NK-92 (cell line): ENCODE data around the gene FREM2.

Source experiments
- DNase-seq: peaks from one replicate; lab custom pipeline; 2025; ENCODE audit not compliant: unreplicated experiment; lab: John Stamatoyannopoulos, UW

Gene FREM2

DNA sequence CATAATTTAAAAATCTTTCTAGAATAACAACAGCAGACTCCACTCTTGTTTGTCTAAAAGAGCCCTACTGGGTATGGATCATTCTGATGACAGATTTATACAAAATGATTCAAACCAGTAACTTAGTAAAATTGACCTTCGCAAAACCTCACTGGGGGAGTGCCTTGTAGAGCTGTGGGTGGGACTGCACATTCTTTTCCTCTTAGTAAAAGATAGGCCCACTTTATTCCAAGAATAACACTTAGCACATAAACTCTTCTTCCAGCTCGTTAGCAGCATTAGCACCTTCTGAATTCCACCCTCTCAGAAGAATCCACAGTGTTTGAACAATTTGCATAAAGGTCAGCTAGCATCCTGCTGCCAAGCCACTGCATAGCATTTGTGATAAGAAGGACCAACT is 196.9 kb downstream of the FREM2 start:
- DNase-seq = no peak

DNA sequence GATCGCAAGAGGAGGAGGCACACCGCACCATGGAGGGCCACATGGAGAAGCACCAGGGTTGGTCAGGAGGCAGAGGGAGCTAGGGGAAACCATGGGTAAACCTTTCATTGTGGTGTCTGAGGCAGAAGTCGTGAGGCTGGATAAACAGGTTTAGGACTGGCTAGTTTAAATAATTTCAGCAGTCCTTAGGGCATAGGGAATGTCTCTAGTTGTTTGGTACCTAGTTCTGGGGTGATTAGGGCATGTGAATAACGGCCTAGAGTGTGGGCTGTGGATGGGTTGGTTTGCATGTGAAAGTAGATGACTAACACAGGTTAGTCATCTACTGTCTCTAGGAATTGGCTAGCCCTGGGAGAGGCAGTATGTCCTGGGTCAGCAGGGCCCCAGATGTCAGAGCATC is 201.4 kb downstream of the FREM2 start:
- no peak for DNase-seq

DNA sequence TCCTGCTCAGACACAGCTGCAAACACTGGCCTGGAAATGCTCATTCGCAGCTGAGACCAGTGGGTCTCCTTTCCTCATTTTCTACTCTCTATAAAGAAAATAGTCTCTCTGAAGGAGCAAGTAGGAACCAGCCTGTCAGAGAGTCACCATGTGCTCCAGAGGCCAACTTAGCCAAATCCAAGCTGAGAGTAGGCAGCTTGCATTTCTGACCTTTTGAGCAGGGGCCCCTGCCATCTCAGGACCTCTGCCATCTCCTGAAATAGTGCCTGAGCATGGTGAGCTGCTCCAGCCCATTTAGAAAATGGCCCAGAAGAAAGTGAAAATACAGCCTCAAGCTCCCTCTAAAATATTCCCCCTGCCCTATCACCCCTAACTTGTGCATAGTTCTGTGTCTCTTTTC is 208.2 kb downstream of the FREM2 start:
- DNase-seq = no peak

DNA sequence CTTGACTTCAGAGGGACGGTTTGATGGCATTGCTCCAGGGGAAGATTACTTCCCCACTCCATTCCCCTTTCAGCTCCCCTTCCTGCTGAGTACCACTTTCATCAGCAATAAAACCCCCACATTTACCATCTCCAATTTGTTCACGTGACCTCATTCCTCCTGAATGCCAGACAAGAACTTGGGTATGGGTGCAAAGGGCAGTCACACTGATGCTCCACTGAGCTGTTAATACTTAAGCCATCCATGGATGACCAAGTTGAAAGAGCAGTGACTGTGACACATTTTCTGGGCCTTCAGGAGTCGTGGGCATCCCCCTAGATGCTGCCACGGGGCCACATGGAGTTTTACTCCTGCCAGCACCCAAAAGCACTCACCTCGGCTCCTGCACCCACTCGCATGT is 210.6 kb downstream of the FREM2 start:
- no peak for DNase-seq

DNA sequence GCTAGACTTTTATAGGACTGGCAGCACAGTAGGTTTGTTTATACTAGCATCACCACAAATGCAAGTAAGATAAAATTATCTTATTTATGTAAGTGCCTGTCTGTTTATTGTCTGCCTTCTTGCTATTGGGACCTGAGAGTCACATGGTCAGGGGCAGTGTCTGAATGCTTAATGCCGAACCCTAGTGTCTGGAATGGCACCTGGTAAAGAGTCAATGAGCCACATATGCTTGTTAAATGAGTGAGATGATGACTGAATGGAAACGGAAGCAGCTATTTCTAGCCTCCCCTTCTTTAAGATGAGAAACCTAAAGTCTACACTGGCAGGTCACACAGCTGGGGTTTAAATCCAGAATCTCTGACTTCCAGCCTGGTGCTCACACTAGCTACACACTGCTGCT is 211.6 kb downstream of the FREM2 start:
- no peak for DNase-seq

DNA sequence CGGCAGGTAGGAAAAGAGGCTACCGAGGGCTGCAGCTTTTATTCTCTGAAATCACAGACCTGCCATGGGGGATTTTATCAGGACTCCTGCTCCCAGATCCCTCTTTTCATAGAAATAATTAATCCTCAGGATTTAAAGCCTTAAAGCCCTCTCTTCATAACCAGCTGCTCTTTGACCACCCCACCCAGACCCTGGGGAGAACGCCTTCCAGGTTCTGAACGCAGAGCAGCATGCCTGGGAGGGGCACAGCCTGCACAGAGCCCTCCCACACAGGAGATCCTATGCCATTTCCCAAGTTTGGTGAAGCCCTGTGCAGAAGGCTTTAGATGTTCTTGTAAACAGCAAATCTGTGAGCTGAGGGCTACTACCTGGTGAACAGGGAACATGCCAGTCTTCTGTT is 212.7 kb downstream of the FREM2 start:
- DNase-seq = no peak

DNA sequence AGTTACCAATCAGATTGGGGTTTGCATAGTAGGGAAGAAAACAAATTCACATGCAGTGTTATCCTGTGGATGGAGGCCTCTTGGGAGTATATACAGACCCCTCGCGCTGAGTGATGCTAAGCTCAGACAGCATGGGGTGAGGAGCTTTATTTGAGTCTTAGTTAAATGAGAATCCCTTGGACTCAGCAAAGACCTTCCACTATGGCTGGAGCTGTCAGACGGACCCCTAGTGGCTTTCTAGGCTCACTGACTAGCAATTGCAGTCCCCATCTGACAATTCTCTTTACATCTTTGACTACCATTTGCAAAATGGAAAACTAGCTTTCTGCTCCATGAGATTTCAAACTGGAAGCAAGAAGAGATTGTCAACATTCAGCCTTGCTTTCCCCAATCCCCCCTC is 213.3 kb downstream of the FREM2 start:
- no peak for DNase-seq

DNA sequence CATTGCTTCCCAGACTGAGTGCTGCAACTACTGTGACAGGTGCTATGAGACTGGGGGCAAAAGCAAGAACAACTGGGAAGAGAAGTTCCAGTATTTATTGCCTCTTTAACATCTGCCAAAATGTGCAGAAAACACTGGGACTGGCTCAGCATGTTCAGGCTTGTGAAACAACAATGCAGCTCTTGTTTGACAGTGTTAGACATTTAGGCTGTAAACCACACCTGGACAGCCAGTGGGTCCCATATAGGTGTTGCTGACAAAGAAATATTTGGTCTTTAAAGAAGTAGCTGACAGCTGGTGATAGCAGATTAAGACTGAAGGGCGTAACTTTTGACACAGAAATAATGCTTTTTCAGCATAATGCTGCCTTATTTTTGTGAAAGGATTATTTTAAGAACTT is 215.7 kb downstream of the FREM2 start:
- DNase-seq = no peak

DNA sequence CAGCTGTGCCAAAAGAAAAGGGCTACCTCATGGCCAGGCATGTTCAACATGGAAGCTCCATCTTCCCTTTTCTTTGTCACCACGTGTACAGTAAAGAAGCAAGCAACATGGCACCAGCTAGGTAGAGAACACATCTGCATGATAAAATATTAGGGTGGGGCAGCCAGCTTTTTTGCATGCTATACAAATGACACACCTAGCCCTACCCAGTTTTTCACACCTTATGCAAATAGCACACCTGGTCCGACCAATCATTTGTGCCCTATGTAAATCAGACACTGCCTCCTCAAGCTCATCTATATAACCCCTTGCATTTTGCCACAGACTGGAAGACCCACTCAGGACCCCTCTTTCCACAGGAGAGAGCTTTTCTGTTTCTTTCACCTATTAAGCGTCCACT is 218.2 kb downstream of the FREM2 start:
- no peak for DNase-seq

DNA sequence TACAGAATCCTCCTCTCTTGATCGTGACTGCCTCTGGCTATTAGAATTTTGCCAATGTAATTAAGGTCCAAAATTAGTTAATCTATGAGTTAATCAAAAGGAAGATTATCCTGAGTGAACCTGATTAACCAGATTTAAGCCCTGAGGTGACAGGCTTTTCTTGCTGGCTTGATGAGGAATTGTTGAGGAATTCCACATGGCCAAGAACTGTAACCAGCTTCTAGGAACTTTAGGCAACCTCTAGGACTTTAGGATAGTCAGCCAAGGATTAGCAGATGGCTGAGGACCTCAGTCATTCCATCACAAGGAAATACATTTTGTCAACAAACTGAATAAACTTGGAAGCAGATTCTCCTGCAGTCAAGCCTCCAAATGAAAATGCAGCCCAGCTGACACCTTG is 219.0 kb downstream of the FREM2 start:
- DNase-seq = no peak

DNA sequence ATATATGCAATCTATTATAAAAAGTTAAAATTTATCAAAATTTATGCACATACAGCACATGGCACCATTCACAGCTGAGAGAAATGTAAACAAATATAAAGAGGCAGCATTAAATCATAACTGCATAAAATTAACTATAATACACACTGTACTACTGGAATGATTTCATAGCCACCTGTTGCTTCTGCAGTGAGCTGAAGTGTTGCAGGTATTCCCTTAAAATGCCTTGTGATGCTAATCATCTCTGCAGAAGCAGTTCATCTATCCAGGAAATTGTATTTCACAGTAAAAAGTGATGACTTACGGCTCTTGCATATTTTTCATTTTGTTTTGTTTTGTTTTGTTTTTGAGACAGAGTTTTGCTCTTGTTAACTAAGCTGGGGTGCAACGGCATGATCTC is 221.7 kb downstream of the FREM2 start:
- no peak for DNase-seq

DNA sequence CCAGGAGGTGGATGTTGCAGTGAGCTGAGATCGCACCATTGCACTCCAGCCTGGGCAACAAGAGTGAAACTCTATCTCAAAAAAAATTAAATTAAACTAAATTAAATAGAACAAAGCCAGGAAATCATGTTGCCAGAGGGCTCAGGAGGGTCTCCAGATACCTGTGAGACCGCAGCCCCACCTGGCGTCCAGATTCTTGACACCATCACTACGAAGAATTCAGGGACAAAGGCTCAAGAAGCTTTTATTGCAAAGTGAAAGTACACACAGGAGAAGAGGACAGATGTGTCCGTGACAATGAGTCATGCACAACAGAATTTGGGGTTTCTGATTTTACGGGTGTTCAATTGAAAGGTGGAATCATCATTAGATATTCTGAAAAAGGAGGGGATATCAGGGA is 227.2 kb downstream of the FREM2 start:
- no peak for DNase-seq

DNA sequence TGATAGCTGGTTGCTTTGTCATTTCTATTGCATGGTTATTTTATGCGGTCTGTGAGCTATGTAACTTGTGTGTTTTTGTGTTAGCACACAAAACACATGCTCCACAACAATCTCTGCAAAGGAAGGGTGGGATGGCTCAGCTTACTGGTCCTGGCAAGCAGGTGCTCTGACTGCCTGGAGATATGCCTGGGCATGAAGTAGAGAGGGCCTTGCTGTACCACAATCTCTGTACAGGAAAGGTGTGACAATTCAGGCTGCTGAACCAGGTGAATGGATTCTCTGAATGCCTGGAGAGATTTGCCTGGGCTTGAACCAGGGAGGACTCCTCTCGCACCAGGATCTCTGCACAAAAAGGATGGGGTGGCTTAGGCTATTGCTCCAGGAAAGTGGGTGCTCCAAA is 234.2 kb downstream of the FREM2 start:
- DNase-seq = no peak

DNA sequence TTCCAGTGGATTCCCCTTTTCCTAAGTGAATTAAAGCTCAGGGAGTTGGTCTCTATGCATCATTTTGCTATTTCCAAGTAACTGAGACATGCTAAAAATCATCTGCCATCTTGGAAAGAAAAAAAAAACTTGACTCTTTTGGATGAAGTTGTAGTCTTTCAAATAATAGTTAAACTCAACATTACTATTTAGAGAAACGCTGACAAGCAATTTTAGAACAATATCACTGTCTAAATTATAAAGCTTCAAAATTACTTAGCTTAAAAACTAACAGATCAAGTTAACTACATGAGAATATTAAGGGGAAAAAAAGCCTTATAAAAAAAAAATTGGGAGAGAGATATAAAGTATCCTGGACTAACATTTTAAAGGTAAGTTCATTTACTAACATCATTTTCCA is 235.3 kb downstream of the FREM2 start:
- no peak for DNase-seq

DNA sequence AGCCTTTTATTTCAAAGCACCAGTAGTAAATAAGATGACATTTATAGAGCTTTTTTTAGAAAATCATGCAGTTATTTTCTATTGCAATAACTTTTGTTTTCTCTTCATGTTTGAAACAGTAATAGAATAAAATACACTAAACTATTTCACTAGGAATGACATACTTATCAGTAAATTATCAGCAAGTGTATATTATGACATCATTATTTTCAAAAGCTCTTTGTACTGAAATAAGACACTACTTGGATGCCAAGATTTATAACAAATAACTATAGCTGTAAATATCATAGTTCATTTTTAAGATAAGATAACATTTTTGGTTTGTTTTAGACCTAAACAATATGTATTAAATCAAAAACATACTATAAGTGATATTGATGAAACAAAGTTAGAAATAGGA is 246.9 kb downstream of the FREM2 start:
- DNase-seq = no peak
